ENCODE results near the gene SERPING1. TPM values are rescaled to one million over a fixed set of nuclear protein-coding genes. Genes with fewer than 3 reads are reported as not detected.

SERPING1 gene
- total RNA-seq, 1 donor = 31.5 TPM

- TF ChIP-seq CTCF (IDR thresholded peaks at IDR 0.05; ENCODE audit: extremely low read depth, low read depth, low read length) = no peak
- no peak overlapping the region for H2AFZ ChIP-seq (ENCODE audit: low read length)
- no peaks in the 10 kb centered on the region for H4K20me1 ChIP-seq (ENCODE audit: insufficient read depth, low read length)
- no peak overlapping the region for H3K4me3 ChIP-seq (ENCODE audit: insufficient read depth, low read length)
- H3K27ac ChIP-seq (ENCODE audit: low read depth, low read length) = no peak overlapping the region
- H3K9me3 ChIP-seq (ENCODE audit: low read depth, low read length) = no peaks in the 10 kb centered on the region
- no peaks in the 10 kb centered on the region for H3K4me1 ChIP-seq (ENCODE audit: insufficient read depth, low read length)
- peaks cover 4% of the 10 kb centered on the region for H3K27me3 ChIP-seq (ENCODE audit: insufficient read depth, low read length)
- H3K4me2 ChIP-seq (ENCODE audit: insufficient read depth, low read length) = no peak overlapping the region
- DNase-seq (ENCODE audit: insufficient read length, low spot score, missing footprints) = no peak
- H3K36me3 ChIP-seq (ENCODE audit: insufficient read depth, low read length) = no peaks in the 10 kb centered on the region
- H3K79me2 ChIP-seq (ENCODE audit: insufficient read depth, low read length) = no peaks in the 10 kb centered on the region
Observed at GRCh38 chr11:57584341-57584740, 13.1 kb upstream of the SERPING1 start.

GRCh38 chr11:57585301-57585700 lies 12.2 kb upstream of the SERPING1 start:
- Histone ChIP-seq H3K36me3 (ENCODE audit: insufficient read depth, low read length) (no peaks in the 10 kb centered on the region), H4K20me1 (ENCODE audit: insufficient read depth, low read length) (no peaks in the 10 kb centered on the region), H3K4me3 (ENCODE audit: insufficient read depth, low read length) (no peak overlapping the region), H3K79me2 (ENCODE audit: insufficient read depth, low read length) (no peaks in the 10 kb centered on the region), H3K4me1 (ENCODE audit: insufficient read depth, low read length) (no peaks in the 10 kb centered on the region), H3K9me3 (ENCODE audit: low read depth, low read length) (no peaks in the 10 kb centered on the region), H3K27ac (ENCODE audit: low read depth, low read length) (no peak overlapping the region), H2AFZ (ENCODE audit: low read length) (no peak overlapping the region), H3K27me3 (ENCODE audit: insufficient read depth, low read length) (peaks cover under 1% of the 10 kb centered on the region), H3K4me2 (ENCODE audit: insufficient read depth, low read length) (no peak overlapping the region)
- no peak for TF ChIP-seq CTCF (IDR thresholded peaks at IDR 0.05; ENCODE audit: extremely low read depth, low read depth, low read length)
- no peak for DNase-seq (ENCODE audit: insufficient read length, low spot score, missing footprints)

GRCh38 chr11:57586711-57587245 lies 10.7 kb upstream of the SERPING1 start:
- H4K20me1 ChIP-seq (ENCODE audit: insufficient read depth, low read length) = no peaks in the 10 kb centered on the region
- no peaks in the 10 kb centered on the region for H3K4me1 ChIP-seq (ENCODE audit: insufficient read depth, low read length)
- no peak overlapping the region for H3K27ac ChIP-seq (ENCODE audit: low read depth, low read length)
- no peaks in the 10 kb centered on the region for H3K79me2 ChIP-seq (ENCODE audit: insufficient read depth, low read length)
- no peaks in the 10 kb centered on the region for H3K27me3 ChIP-seq (ENCODE audit: insufficient read depth, low read length)
- H3K4me3 ChIP-seq (ENCODE audit: insufficient read depth, low read length) = no peak overlapping the region
- H3K4me2 ChIP-seq (ENCODE audit: insufficient read depth, low read length) = no peak overlapping the region
- no peaks in the 10 kb centered on the region for H3K9me3 ChIP-seq (ENCODE audit: low read depth, low read length)
- TF ChIP-seq CTCF (IDR thresholded peaks at IDR 0.05; ENCODE audit: extremely low read depth, low read depth, low read length) = no peak
- H3K36me3 ChIP-seq (ENCODE audit: insufficient read depth, low read length) = no peaks in the 10 kb centered on the region
- DNase-seq (ENCODE audit: insufficient read length, low spot score, missing footprints) = no peak
- no peak overlapping the region for H2AFZ ChIP-seq (ENCODE audit: low read length)

GRCh38 chr11:57588046-57588710 lies 9.3 kb upstream of the SERPING1 start:
- no peak for TF ChIP-seq CTCF (IDR thresholded peaks at IDR 0.05; ENCODE audit: extremely low read depth, low read depth, low read length)

More at GRCh38 chr11:57588046-57588710, 9.3 kb upstream of the SERPING1 start:
- Histone ChIP-seq H4K20me1 (ENCODE audit: insufficient read depth, low read length) (no peaks in the 10 kb centered on the region), H3K4me1 (ENCODE audit: insufficient read depth, low read length) (no peaks in the 10 kb centered on the region), H3K79me2 (ENCODE audit: insufficient read depth, low read length) (no peaks in the 10 kb centered on the region), H3K4me3 (ENCODE audit: insufficient read depth, low read length) (no peak overlapping the region), H3K27ac (ENCODE audit: low read depth, low read length) (no peak overlapping the region), H3K27me3 (ENCODE audit: insufficient read depth, low read length) (no peaks in the 10 kb centered on the region), H3K36me3 (ENCODE audit: insufficient read depth, low read length) (no peaks in the 10 kb centered on the region), H3K9me3 (ENCODE audit: low read depth, low read length) (no peaks in the 10 kb centered on the region), H2AFZ (ENCODE audit: low read length) (no peak overlapping the region), H3K4me2 (ENCODE audit: insufficient read depth, low read length) (no peak overlapping the region)
- DNase-seq (ENCODE audit: insufficient read length, low spot score, missing footprints) = no peak
